Thymus (tissue), 11 donors: Measurements from ENCODE around the gene APBB1IP. TPM values are rescaled to one million over a fixed set of nuclear protein-coding genes. Genes with fewer than 3 reads are reported as not detected.
"Not testable (repeated sequence)": the region's sequence is repeated elsewhere in the genome, so short reads cannot be mapped to it uniquely, and the experiment has no call there.

ENCODE experiments used
- DNase-seq, 9 donors: peaks; one replicate each; pipeline ENCODE4 v3.0.0-alpha.2; 2013; ENCODE audit warnings: low spot score in 9 of 9, low read depth in 6 of 9, missing footprints in 1 of 9
- H3K27ac ChIP-seq, 2 donors: one replicate each; pipeline ENCODE4 v1.5.1; 2013; ENCODE audit warnings: control low read depth in 1 of 2, low read depth in 1 of 2, low read length in 1 of 2, mild to moderate bottlenecking in 1 of 2, moderate library complexity in 1 of 2
- H3K27me3 ChIP-seq, 2 donors: one replicate each; pipeline ENCODE4 v1.5.1; 2013; ENCODE audit warnings: low read length in 1 of 2; ENCODE audit not compliant: control insufficient read depth in 2 of 2, insufficient read depth in 1 of 2
- H3K36me3 ChIP-seq, 2 donors: one replicate each; pipeline ENCODE4 v1.5.1; 2013; ENCODE audit warnings: low read length in 1 of 2, mild to moderate bottlenecking in 1 of 2, moderate library complexity in 1 of 2; ENCODE audit not compliant: control insufficient read depth in 2 of 2, insufficient read depth in 2 of 2
- H3K4me1 ChIP-seq, 2 donors: one replicate each; pipeline ENCODE4 v1.5.1; 2013; ENCODE audit warnings: low read length in 2 of 2; ENCODE audit not compliant: control insufficient read depth in 2 of 2, insufficient read depth in 2 of 2
- H3K4me3 ChIP-seq, 2 donors: one replicate each; pipeline ENCODE4 v1.5.1; 2013; ENCODE audit warnings: low read length in 2 of 2, control low read depth in 1 of 2, mild to moderate bottlenecking in 1 of 2
- H3K9me3 ChIP-seq, 2 donors: one replicate each; pipeline ENCODE4 v1.5.1; 2013; ENCODE audit warnings: low read length in 1 of 2, mild to moderate bottlenecking in 1 of 2; ENCODE audit not compliant: control insufficient read depth in 2 of 2, insufficient read depth in 1 of 2
- WGBS: extraction: QIAGEN DNeasy Blood & Tissue Kit; methylation state at CpG from one replicate; pipeline ENCODE4 v1.1.7; 2013; 5-methylcytosine and 5-hydroxymethylcytosine counted together
- polyA plus RNA-seq: library from polyadenylated mRNA; stranded (reverse); fragments of 200-250 nt; gene quantifications from one replicate; pipeline ENCODE4 v1.2.3, GENCODE V29; 2013
- total RNA-seq: library from RNA; stranded (reverse); fragments of 120-200 nt; gene quantifications from one replicate; pipeline ENCODE4 v1.2.4, GENCODE V29; 2013
- donor health status: healthy.

APBB1IP gene
- total and polyA plus RNA-seq, 2 donors, result 40.0 to 46.2 TPM

- DNase-seq, result peak; percentile 14 to 80 (median 43)
- Histone ChIP-seq H3K27me3 (no peaks in the 10 kb centered on the region), H3K4me3 (no peak overlapping the region), H3K4me1 (peaks cover 0 to 11% of the 10 kb centered on the region in 2 donors), H3K27ac (peak overlapping the region in 1 of 2 donors; percentile 65), H3K9me3 (no peaks in the 10 kb centered on the region), H3K36me3 (peaks cover 51 to 94% of the 10 kb centered on the region in 2 donors)
- WGBS, result 77% methylated on average over 9 of the region's 9 CpGs
These were observed 118.9 kb downstream of the APBB1IP start for GRCh38 chr10:26556748-26557640.

GRCh38 chr10:26557641-26558014 lies 119.5 kb downstream of the APBB1IP start:
- Histone ChIP-seq H3K9me3 (no peaks in the 10 kb centered on the region), H3K27me3 (no peaks in the 10 kb centered on the region), H3K4me1 (peaks cover 0 to 11% of the 10 kb centered on the region in 2 donors), H3K36me3 (peaks cover 50 to 94% of the 10 kb centered on the region in 2 donors), H3K4me3 (no peak overlapping the region), H3K27ac (peak overlapping the region in 1 of 2 donors; percentile 7)
- WGBS, result 96% methylated on average over 5 of the region's 5 CpGs
- DNase-seq, result no peak

GRCh38 chr10:26566525-26567350 lies 128.6 kb downstream of the APBB1IP start:
- Histone ChIP-seq H3K36me3 (peaks cover 49 to 88% of the 10 kb centered on the region in 2 donors), H3K4me3 (no peak overlapping the region), H3K27me3 (no peaks in the 10 kb centered on the region), H3K27ac (no peak overlapping the region), H3K9me3 (peaks cover 0 to 3% of the 10 kb centered on the region in 2 donors), H3K4me1 (no peaks in the 10 kb centered on the region)
- DNase-seq, result no peak
- whole genome bisulfite sequencing, result 97% methylated on average over 64 of the region's 64 CpGs

- Histone ChIP-seq H3K4me1 (no peaks in the 10 kb centered on the region), H3K9me3 (peaks cover 0 to 3% of the 10 kb centered on the region in 2 donors), H3K27me3 (no peaks in the 10 kb centered on the region), H3K27ac (no peak overlapping the region), H3K4me3 (no peak overlapping the region), H3K36me3 (peaks cover 45 to 83% of the 10 kb centered on the region in 2 donors)
- DNase-seq, result no peak
- 90% methylated on average over 10 of the region's 10 CpGs for WGBS
These were observed 129.2 kb downstream of the APBB1IP start for GRCh38 chr10:26567351-26567721.

- H3K27me3 ChIP-seq, result no peaks in the 10 kb centered on the region
- no peak for DNase-seq
- WGBS, result 73% methylated on average over 1 of the region's 1 CpG
- no peaks in the 10 kb centered on the region for H3K4me1 ChIP-seq
- peaks cover 4 to 7% of the 10 kb centered on the region in 2 donors for H3K9me3 ChIP-seq
- no peak overlapping the region for H3K27ac ChIP-seq
- H3K4me3 ChIP-seq, result no peak overlapping the region
- peaks cover 22 to 45% of the 10 kb centered on the region in 2 donors for H3K36me3 ChIP-seq
These were observed 133.5 kb downstream of the APBB1IP start for GRCh38 chr10:26571655-26572054.

GRCh38 chr10:26573674-26574073 lies 135.5 kb downstream of the APBB1IP start:
- Histone ChIP-seq H3K36me3 (peaks cover 9 to 30% of the 10 kb centered on the region in 2 donors), H3K27me3 (no peaks in the 10 kb centered on the region), H3K4me1 (no peaks in the 10 kb centered on the region), H3K27ac (no peak overlapping the region), H3K4me3 (no peak overlapping the region), H3K9me3 (peaks cover 4 to 7% of the 10 kb centered on the region in 2 donors)
- DNase-seq, result no peak
- WGBS, result 84% methylated on average over 2 of the region's 2 CpGs

- WGBS, result 56% methylated on average over 4 of the region's 4 CpGs
- Histone ChIP-seq H3K27me3 (no peaks in the 10 kb centered on the region), H3K4me3 (no peak overlapping the region), H3K4me1 (no peaks in the 10 kb centered on the region), H3K9me3 (peaks cover 4 to 10% of the 10 kb centered on the region in 2 donors), H3K36me3 (peaks cover 8 to 20% of the 10 kb centered on the region in 2 donors), H3K27ac (no peak overlapping the region)
- no peak for DNase-seq
These were observed 136.6 kb downstream of the APBB1IP start for GRCh38 chr10:26574783-26575182.

GRCh38 chr10:26578371-26578770 lies 140.2 kb downstream of the APBB1IP start:
- H3K4me3 ChIP-seq, H3K9me3 ChIP-seq, H3K27ac ChIP-seq, H3K4me1 ChIP-seq, H3K27me3 ChIP-seq, H3K36me3 ChIP-seq, DNase-seq: not testable (repeated sequence)
- 96% methylated on average over 6 of the region's 6 CpGs for WGBS
